ENCODE measurements around the gene ENPEP.

DNA sequence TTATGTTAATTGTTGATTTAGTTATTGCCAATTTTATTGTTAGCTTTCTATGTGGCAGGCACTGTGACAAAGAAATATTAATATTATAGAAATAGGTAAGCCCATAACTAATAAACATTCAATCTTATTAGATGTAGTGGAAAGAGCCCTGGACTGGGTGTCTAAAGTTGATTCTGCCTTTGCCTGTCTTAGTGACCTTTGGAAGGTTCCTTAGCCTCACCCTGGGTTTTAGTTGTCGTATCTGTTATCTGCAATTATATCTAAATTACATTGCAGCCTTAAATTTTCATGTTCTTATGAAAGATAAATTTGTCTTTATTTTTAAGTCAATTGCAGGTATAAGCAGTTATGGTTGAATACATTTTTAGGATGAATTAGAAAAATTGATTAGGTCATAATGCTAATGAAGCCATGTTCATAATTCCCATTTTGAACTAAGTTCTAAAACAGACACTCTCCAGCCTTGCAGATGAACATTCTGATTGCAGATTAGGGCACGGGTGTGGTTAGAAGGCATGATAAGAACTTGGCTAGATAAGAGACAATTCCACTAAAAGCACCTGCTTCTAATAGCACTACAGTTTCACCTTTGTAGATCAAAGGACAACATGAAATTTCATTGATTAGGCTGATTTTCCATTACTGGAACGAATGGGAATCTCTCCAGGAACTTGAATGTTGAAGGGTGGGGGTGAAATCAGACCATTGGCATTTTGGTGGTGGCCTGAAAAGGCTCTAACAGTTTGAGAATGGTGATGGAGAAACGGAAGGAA, 17.3 kb upstream of the ENPEP start:
- TF ChIP-seq, protein P1, sequence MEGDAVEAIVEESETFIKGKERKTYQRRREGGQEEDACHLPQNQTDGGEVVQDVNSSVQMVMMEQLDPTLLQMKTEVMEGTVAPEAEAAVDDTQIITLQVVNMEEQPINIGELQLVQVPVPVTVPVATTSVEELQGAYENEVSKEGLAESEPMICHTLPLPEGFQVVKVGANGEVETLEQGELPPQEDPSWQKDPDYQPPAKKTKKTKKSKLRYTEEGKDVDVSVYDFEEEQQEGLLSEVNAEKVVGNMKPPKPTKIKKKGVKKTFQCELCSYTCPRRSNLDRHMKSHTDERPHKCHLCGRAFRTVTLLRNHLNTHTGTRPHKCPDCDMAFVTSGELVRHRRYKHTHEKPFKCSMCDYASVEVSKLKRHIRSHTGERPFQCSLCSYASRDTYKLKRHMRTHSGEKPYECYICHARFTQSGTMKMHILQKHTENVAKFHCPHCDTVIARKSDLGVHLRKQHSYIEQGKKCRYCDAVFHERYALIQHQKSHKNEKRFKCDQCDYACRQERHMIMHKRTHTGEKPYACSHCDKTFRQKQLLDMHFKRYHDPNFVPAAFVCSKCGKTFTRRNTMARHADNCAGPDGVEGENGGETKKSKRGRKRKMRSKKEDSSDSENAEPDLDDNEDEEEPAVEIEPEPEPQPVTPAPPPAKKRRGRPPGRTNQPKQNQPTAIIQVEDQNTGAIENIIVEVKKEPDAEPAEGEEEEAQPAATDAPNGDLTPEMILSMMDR (conservative IDR thresholded peaks at IDR 0.05) = no peak
- TF ChIP-seq ZFX (IDR thresholded peaks at IDR 0.05) = no peak

All from C4-2B (cell line).